Ovary (tissue), 9 donors: ENCODE data around the gene WWOX. TPM values are rescaled to one million over a fixed set of nuclear protein-coding genes. Genes with fewer than 3 reads are reported as not detected.

Experiments used
- DNase-seq, 5 donors: peaks; one replicate each; pipeline ENCODE4 v3.0.0-alpha.2; 2019 to 2020
- H3K27ac ChIP-seq, 2 donors: fragments of 200-600 bp; one replicate each; pipeline versions ENCODE4 v1.5.1 to v1.8.0; 2019 to 2022
- H3K27me3 ChIP-seq: fragments of 200-600 bp; one replicate; pipeline ENCODE4 v1.8.0; 2022
- H3K36me3 ChIP-seq: fragments of 200-600 bp; sonication (generic); one replicate; pipeline ENCODE4 v1.5.1; 2019
- H3K4me1 ChIP-seq: one replicate; pipeline ENCODE4 v1.8.1; 2013; ENCODE audit warnings: mild to moderate bottlenecking, moderate library complexity; ENCODE audit not compliant: insufficient read depth
- H3K4me3 ChIP-seq: fragments of 200-600 bp; sonication (generic); one replicate; pipeline ENCODE4 v1.5.1; 2017
- H3K9me3 ChIP-seq, 2 donors: fragments of 200-600 bp in 1 of 2; sonication (generic) in 1 of 2; one replicate each; pipeline versions ENCODE4 v1.5.1 to v1.8.1; 2013 to 2019; ENCODE audit warnings: mild to moderate bottlenecking in 1 of 2, moderate library complexity in 1 of 2
- EP300 ChIP-seq: sonication (generic); formaldehyde crosslinking; IDR thresholded peaks from one replicate; pipeline ENCODE4 v1.6.1; 2017; ENCODE audit warnings: antibody characterized with exemption
- POLR2A ChIP-seq: fragments of 450-650 bp; IDR thresholded peaks from one replicate; pipeline ENCODE4 v1.6.1; 2017; ENCODE audit warnings: antibody characterized with exemption, mild to moderate bottlenecking, moderate library complexity
- WGBS, 3 donors: extraction: QIAGEN DNeasy Blood & Tissue Kit in 1 of 3; methylation state at CpG; one replicate each; pipeline versions ENCODE4 v1.1.5 to v1.1.7; 2013 to 2017; 5-methylcytosine and 5-hydroxymethylcytosine counted together
- intact Hi-C, 4 donors: fragments of 100-400 bp; cut with DNase I; formaldehyde crosslinking; loops; one replicate each; pipeline versions ENCODE4 v1.11.0 to v1.15.1; 2022 to 2023
- polyA plus RNA-seq, 2 donors: library from polyadenylated mRNA; stranded (reverse); fragments of 200-250 nt in 1 of 2; fragments of 350-450 nt in 1 of 2; fragmentation: Illumina TruSeq in 1 of 2; extraction: RNeasy Lipid Tissue Mini Kit (QIAGEN cat#74804) in 1 of 2; gene quantifications; one replicate each; pipeline ENCODE4 v1.2.3, GENCODE V29; 2013 to 2014
- total RNA-seq, 7 donors: library from RNA; depleted of rRNA in 2 of 7; stranded (reverse); fragments of >200 nt in 2 of 7; fragmentation: NEBNext Ultra II Directional in 3 of 7; extraction: Animal tissue kit (Norgen Biotek cat#: 25700) in 3 of 7; gene quantifications; one replicate each; pipeline versions ENCODE4 v1.1.0 to v1.2.4, GENCODE V29; 2016 to 2023
- TF ChIP-seq, protein P1 (sequence below), 3 donors: fragments of 450-650 bp in 2 of 3; fragments of 200-600 bp in 1 of 3; IDR thresholded peaks; one replicate each; pipeline versions ENCODE4 v1.5.1 to v1.8.0; 2016 to 2022; ENCODE audit warnings: antibody characterized with exemption in 3 of 3, mild to moderate bottlenecking in 1 of 3
- donor health status: DM: no; HTN: no; CAD: no; lungs with moderate emphysema.
- donor health status: DM: no; HTN: no; CAD: no.
- donor health status: Bipolar disorder and iron deficiency.
- donor health status: DM: yes; HTN: yes; CAD: no.
- donor health status: DM: no; HTN: no; CAD: no.
- donor health status: DM: yes; HTN: yes; CAD: no.

The WWOX gene
- total and polyA plus RNA-seq, 9 donors, result 11.0 to 40.5 (median 25.2) TPM

DNA sequence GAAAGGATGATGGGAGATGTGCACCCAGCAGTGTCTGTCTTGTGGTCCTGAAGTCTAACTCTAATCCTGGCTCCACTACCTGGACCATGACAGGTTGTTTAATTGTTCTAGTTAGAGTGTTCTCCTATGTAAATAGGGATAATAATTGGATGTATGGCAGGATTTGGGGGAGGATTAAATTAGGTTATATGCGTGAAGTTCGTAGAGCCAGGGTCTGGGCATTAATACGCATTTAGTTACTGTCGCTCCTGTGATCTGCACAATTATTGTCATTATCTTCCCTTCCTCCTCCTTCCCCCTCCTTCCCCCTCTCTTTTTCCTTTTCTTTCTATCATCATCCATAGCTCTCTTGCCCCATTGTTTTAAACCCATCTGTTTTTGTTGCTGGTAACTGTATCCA, 210.3 kb downstream of the WWOX start:
- no peaks in the 10 kb centered on the region for H3K27me3 ChIP-seq
- intact Hi-C loops, result no loop called here
- no peaks in the 10 kb centered on the region for H3K36me3 ChIP-seq
- TF ChIP-seq, protein P1, sequence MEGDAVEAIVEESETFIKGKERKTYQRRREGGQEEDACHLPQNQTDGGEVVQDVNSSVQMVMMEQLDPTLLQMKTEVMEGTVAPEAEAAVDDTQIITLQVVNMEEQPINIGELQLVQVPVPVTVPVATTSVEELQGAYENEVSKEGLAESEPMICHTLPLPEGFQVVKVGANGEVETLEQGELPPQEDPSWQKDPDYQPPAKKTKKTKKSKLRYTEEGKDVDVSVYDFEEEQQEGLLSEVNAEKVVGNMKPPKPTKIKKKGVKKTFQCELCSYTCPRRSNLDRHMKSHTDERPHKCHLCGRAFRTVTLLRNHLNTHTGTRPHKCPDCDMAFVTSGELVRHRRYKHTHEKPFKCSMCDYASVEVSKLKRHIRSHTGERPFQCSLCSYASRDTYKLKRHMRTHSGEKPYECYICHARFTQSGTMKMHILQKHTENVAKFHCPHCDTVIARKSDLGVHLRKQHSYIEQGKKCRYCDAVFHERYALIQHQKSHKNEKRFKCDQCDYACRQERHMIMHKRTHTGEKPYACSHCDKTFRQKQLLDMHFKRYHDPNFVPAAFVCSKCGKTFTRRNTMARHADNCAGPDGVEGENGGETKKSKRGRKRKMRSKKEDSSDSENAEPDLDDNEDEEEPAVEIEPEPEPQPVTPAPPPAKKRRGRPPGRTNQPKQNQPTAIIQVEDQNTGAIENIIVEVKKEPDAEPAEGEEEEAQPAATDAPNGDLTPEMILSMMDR (IDR thresholded peaks at IDR 0.05), result no peak
- TF ChIP-seq EP300 (no peak), POLR2A (no peak)
- no peak overlapping the region for H3K4me3 ChIP-seq
- H3K9me3 ChIP-seq, result no peaks in the 10 kb centered on the region
- 95 to 97% (median 97%) methylated on average over 4 of the region's 4 CpGs for WGBS, 3 donors
- H3K27ac ChIP-seq, result no peak overlapping the region
- no peaks in the 10 kb centered on the region for H3K4me1 ChIP-seq
- DNase-seq, result no peak

DNA sequence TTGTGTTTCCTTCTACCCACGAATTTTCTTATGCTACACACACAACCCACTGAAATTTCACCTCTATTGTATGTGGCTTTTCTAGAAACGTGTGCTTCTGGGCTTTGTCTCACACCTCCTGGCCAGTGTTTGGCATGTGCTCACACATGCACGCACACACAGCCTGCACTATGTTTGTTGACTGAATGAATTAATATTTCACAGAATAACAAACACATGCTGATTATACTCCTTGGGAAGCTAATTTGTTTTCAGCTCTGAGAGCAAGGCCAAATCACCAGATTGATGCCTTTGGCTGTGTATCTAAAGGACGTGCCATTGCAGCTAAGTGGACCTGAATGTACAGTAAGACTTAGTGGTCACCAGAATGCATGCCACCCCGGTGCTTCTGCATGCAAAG, 210.7 kb downstream of the WWOX start:
- 76 to 81% (median 76%) methylated on average over 5 of the region's 5 CpGs for WGBS, 3 donors
- no peak overlapping the region for H3K4me3 ChIP-seq
- DNase-seq, result no peak
- H3K27ac ChIP-seq, result no peak overlapping the region
- intact Hi-C loops, result no loop called here
- H3K36me3 ChIP-seq, result no peaks in the 10 kb centered on the region
- H3K9me3 ChIP-seq, result no peaks in the 10 kb centered on the region
- no peaks in the 10 kb centered on the region for H3K4me1 ChIP-seq
- H3K27me3 ChIP-seq, result no peaks in the 10 kb centered on the region
- TF ChIP-seq, protein P1 (IDR thresholded peaks at IDR 0.05), result no peak
- TF ChIP-seq EP300 (no peak), POLR2A (no peak)

DNA sequence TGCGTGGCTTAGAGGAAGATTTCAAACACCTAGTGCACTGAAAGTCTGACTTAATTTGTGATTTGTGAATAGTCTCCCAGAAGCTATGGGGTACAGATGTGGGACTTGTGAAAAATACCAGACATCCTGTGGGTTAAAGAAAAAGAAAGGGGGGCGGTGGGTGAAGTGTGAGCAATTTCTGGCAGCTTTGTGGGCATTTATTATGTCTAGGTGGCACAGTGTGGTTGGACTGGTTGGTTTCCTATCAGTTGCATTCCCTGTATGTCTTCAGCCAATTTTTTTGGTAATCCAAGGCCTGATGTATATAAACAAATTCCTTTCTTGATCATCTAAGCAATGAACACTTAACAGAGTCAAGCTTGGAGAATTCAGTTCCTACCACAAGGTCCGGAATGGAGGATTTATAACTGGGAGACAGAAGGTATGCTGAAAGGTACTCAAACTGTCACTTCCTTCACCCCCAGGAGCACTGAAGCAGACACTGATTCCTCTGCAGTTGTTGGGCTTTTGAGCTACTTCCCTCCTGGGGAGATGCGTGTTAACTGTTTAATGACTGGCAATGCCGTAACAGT, 211.6 kb downstream of the WWOX start:
- H3K27ac ChIP-seq, result no peak overlapping the region
- no peaks in the 10 kb centered on the region for H3K9me3 ChIP-seq
- no peak overlapping the region for H3K4me3 ChIP-seq
- no peaks in the 10 kb centered on the region for H3K27me3 ChIP-seq
- no peak for DNase-seq
- no peak for TF ChIP-seq POLR2A
- TF ChIP-seq EP300, result no peak
- TF ChIP-seq, protein P1 (IDR thresholded peaks at IDR 0.05), result no peak
- H3K36me3 ChIP-seq, result no peaks in the 10 kb centered on the region
- no peaks in the 10 kb centered on the region for H3K4me1 ChIP-seq
- WGBS, 3 donors, result 64 to 72% (median 69%) methylated on average over 5 of the region's 5 CpGs
- intact Hi-C loops, result no loop called here

DNA sequence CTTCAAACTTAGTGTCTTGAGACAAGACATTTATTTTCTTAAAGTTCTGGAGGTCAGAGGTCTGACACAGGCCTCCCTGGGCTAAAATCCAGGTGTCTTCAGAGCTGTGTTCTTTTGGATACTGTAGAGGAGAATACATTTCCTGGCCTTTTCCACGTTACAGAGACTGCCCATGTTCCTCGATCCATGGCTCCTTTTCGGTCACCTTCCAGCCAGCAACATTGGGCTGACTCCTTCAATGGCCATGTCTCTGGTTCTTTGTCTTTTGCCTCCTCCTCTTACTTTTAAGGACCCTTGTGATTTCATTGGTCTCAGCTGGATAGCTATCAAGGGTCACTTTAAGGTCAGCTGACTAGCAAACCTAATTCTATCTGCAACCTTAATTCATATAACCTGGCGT, 212.4 kb downstream of the WWOX start:
- no peaks in the 10 kb centered on the region for H3K27me3 ChIP-seq
- intact Hi-C loops, result no loop called here
- no peaks in the 10 kb centered on the region for H3K36me3 ChIP-seq
- H3K9me3 ChIP-seq, result no peaks in the 10 kb centered on the region
- H3K27ac ChIP-seq, result no peak overlapping the region
- WGBS, 3 donors, result 84 to 95% (median 91%) methylated on average over 4 of the region's 4 CpGs
- no peak for TF ChIP-seq EP300
- TF ChIP-seq, protein P1 (IDR thresholded peaks at IDR 0.05), result no peak
- TF ChIP-seq POLR2A, result no peak
- no peak overlapping the region for H3K4me3 ChIP-seq
- no peaks in the 10 kb centered on the region for H3K4me1 ChIP-seq
- no peak for DNase-seq
